ENCODE measurements around the gene HECTD1.
"Not testable (repeated sequence)": the region's sequence is repeated elsewhere in the genome, so short reads cannot be mapped to it uniquely, and the experiment has no call there.

Gene HECTD1

DNA sequence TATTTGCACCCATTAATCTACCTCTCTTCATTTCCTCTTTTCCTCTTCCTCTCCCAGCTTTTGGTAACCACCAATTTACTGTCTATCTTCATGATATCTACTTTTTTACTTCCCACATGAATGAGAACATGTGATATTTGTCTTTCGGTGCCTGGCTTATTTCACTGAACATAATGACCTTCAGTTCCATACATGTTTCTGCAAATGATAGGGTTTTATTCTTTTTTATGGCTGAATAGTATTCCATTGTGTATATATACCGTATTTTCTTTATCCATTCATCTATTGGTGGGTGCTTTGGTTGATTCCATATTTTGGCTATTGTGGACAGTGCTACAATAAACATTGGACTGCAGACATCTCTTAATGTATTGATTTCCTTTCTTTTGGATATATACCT is 132.4 kb downstream of the HECTD1 start:
- H3K4me1 ChIP-seq (ENCODE audit: control insufficient read depth, insufficient read depth, low read length, unreplicated experiment), result peaks cover 8% of the 10 kb centered on the region
- H3K27ac ChIP-seq (ENCODE audit: low read depth, low read length), result no peak overlapping the region
- peaks cover 5% of the 10 kb centered on the region; the same call in 1 of the 2 replicates for H3K36me3 ChIP-seq (ENCODE audit: insufficient read depth, low read length)
- no peak overlapping the region for H2AFZ ChIP-seq (ENCODE audit: low read length, unreplicated experiment)
- H3K27me3 ChIP-seq (ENCODE audit: insufficient read depth, low read length), result no peaks in the 10 kb centered on the region
- H3K4me3 ChIP-seq (ENCODE audit: low read depth, low read length), result no peak overlapping the region
- H3K79me2 ChIP-seq (ENCODE audit: control insufficient read depth, insufficient read depth, low read length, unreplicated experiment), result no peaks in the 10 kb centered on the region

DNA sequence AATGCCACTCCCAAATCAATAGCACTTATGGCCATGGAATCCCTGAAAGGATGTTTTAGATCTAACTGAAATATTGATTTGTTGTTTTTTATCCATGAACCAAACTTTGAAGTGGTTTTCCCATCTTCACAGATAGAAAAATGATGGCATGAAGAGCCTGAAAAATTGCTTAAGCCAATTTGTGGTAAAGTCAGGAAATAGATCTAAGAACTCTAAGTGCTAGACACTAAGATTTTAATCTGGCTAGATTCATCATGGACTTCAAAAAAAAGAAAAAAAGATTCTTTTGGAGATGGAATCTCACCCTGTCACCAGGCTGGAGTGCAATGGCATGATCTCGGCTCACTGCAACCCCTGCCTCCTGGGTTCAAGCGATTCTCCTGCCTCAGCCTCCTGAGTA is 136.4 kb downstream of the HECTD1 start:
- H3K36me3 ChIP-seq (ENCODE audit: insufficient read depth, low read length), result peaks cover 5% of the 10 kb centered on the region; the same call in 1 of the 2 replicates
- peaks cover 4% of the 10 kb centered on the region for H3K4me1 ChIP-seq (ENCODE audit: control insufficient read depth, insufficient read depth, low read length, unreplicated experiment)
- no peak overlapping the region for H2AFZ ChIP-seq (ENCODE audit: low read length, unreplicated experiment)
- no peak overlapping the region for H3K27ac ChIP-seq (ENCODE audit: low read depth, low read length)
- H3K79me2 ChIP-seq (ENCODE audit: control insufficient read depth, insufficient read depth, low read length, unreplicated experiment), result no peaks in the 10 kb centered on the region
- no peak overlapping the region for H3K4me3 ChIP-seq (ENCODE audit: low read depth, low read length)
- H3K27me3 ChIP-seq (ENCODE audit: insufficient read depth, low read length), result no peaks in the 10 kb centered on the region

DNA sequence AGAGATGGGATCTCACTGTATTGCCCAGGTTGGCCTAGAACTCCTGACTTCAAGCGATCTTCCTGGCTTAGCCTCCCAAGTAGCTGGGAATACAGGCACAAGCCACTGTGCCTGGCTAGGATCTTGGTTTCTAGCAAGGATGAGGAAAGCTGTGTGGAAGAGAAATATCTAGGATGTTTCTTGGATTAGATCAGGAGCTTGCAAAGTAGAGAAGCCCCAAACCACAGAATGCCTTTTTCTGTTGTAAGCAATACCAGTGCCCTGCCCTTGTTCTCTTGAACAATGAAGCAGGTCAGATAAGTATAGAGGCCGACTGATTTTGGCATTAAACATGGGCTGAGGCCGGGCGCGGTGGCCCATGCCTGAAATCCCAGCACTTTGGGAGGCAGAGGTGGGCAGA is 137.2 kb downstream of the HECTD1 start:
- no peak overlapping the region for H3K4me3 ChIP-seq (ENCODE audit: low read depth, low read length)
- H3K27ac ChIP-seq (ENCODE audit: low read depth, low read length), result no peak overlapping the region
- peaks cover 5% of the 10 kb centered on the region; the same call in 1 of the 2 replicates for H3K36me3 ChIP-seq (ENCODE audit: insufficient read depth, low read length)

DNA sequence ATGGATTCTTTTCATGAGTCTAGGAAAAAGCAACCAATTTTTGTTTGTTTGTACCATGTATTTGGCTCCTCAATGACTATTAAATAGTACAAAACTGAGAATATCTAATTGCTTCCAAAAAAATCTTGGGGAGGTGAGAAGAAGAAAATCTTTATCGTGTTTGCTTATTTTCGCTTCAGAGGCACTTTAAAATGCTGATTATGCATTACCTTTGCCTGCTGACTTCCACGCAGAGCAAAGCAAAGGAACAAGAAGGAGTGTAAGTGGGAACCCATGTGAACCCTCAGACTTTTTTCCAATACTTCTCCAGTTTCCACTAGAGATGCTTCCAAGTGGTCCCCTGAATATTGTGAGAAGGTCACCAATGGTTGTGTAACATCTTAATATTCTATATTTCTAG is 138.2 kb downstream of the HECTD1 start:
- Histone ChIP-seq H3K36me3 (ENCODE audit: insufficient read depth, low read length) (no peaks in the 10 kb centered on the region), H3K79me2 (ENCODE audit: control insufficient read depth, insufficient read depth, low read length, unreplicated experiment) (no peaks in the 10 kb centered on the region), H3K4me1 (ENCODE audit: control insufficient read depth, insufficient read depth, low read length, unreplicated experiment) (peaks cover 4% of the 10 kb centered on the region), H2AFZ (ENCODE audit: low read length, unreplicated experiment) (no peak overlapping the region), H3K4me3 (ENCODE audit: low read depth, low read length) (no peak overlapping the region), H3K27me3 (ENCODE audit: insufficient read depth, low read length) (no peaks in the 10 kb centered on the region), H3K27ac (ENCODE audit: low read depth, low read length) (no peak overlapping the region)

More for the DNA sequence above, 137.2 kb downstream of the HECTD1 start:
- Histone ChIP-seq H3K79me2 (ENCODE audit: control insufficient read depth, insufficient read depth, low read length, unreplicated experiment) (no peaks in the 10 kb centered on the region), H3K27me3 (ENCODE audit: insufficient read depth, low read length) (no peaks in the 10 kb centered on the region), H2AFZ (ENCODE audit: low read length, unreplicated experiment) (no peak overlapping the region), H3K4me1 (ENCODE audit: control insufficient read depth, insufficient read depth, low read length, unreplicated experiment) (peaks cover 4% of the 10 kb centered on the region)

DNA sequence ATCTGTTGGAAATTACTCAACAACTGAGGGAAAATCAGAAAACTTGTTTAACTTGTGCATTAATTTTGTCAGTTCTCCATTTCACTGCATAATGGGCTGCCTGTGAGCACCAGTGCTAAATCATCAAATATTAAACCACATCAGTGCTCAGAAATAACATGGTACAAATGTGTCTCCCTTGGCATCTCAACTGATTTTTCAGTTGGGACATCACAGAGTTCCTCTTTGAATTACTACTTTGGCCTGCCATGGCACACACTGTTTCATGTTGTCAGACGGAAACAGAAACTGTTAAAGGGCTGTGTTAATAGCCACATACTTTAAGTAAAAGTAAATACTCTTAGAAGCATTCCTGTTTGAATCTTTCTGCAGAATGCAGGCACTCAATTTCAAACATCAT is 139.4 kb downstream of the HECTD1 start:
- H2AFZ ChIP-seq (ENCODE audit: low read length, unreplicated experiment), result no peak overlapping the region
- no peaks in the 10 kb centered on the region for H3K36me3 ChIP-seq (ENCODE audit: insufficient read depth, low read length)
- no peak overlapping the region for H3K4me3 ChIP-seq (ENCODE audit: low read depth, low read length)
- H3K4me1 ChIP-seq (ENCODE audit: control insufficient read depth, insufficient read depth, low read length, unreplicated experiment), result peaks cover 4% of the 10 kb centered on the region
- no peaks in the 10 kb centered on the region for H3K79me2 ChIP-seq (ENCODE audit: control insufficient read depth, insufficient read depth, low read length, unreplicated experiment)
- no peaks in the 10 kb centered on the region for H3K27me3 ChIP-seq (ENCODE audit: insufficient read depth, low read length)
- H3K27ac ChIP-seq (ENCODE audit: low read depth, low read length), result no peak overlapping the region

DNA sequence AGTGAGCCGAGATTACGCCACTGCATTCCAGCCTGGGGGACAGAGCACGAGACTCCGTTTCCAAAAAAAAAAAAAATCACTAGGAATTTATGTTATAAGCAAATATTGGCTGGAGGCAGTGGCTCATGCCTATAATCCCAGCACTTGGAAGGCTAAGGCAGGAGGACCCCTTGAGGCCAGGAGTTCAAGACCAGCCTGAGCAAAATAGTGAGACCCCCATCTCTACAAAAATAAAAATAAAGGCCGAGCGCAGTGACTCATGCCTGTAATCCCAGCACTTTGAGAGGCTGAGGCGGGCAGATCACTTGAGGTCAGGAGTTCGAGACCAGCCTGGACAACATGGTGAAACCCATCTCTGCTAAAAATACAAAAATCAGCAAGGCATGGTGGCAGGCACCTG is 144.7 kb downstream of the HECTD1 start:
- H3K79me2 ChIP-seq (ENCODE audit: control insufficient read depth, insufficient read depth, low read length, unreplicated experiment); H3K27me3 ChIP-seq (ENCODE audit: insufficient read depth, low read length): not testable (repeated sequence)

DNA sequence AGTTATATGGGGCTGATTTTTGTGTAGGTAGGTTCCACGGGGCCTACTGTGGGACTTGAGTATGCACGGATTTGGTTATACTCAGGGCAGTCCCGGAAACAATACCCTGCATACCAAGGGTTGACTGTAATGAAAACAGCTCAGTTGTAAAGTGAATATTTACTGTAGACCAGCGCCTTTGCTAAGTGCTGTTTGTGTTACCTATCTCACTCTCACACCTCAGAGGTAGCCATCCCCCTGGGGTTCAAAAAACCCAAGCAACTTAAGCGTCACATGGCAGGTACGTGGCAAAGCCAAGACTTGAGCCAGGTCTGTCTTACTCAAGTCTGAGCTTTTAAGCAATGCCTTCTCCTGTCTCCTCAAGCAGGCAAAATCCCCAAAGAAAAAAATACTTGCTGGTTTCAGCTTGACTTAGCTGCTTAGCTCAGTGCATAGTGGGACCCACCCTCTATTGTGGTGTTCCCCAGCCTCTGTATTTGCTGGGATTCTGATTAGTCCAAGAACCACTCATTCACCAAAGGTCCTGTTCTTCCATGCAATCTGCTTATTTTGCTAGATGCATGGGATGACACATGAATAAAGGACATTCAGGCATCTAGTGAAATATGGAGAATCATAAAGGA is 147.2 kb downstream of the HECTD1 start:
- H3K4me1 ChIP-seq (ENCODE audit: control insufficient read depth, insufficient read depth, low read length, unreplicated experiment), result peaks cover 12% of the 10 kb centered on the region
- no peaks in the 10 kb centered on the region for H3K27me3 ChIP-seq (ENCODE audit: insufficient read depth, low read length)
- no peak overlapping the region for H3K27ac ChIP-seq (ENCODE audit: low read depth, low read length)
- H2AFZ ChIP-seq (ENCODE audit: low read length, unreplicated experiment), result no peak overlapping the region
- H3K4me3 ChIP-seq (ENCODE audit: low read depth, low read length), result no peak overlapping the region
- no peaks in the 10 kb centered on the region for H3K36me3 ChIP-seq (ENCODE audit: insufficient read depth, low read length)
- no peaks in the 10 kb centered on the region for H3K79me2 ChIP-seq (ENCODE audit: control insufficient read depth, insufficient read depth, low read length, unreplicated experiment)

More for the DNA sequence above, 144.7 kb downstream of the HECTD1 start:
- H3K36me3 ChIP-seq (ENCODE audit: insufficient read depth, low read length); H3K4me3 ChIP-seq (ENCODE audit: low read depth, low read length); H3K27ac ChIP-seq (ENCODE audit: low read depth, low read length); H2AFZ ChIP-seq (ENCODE audit: low read length, unreplicated experiment): not testable (repeated sequence)
- H3K4me1 ChIP-seq (ENCODE audit: control insufficient read depth, insufficient read depth, low read length, unreplicated experiment), result peaks cover 12% of the 10 kb centered on the region

DNA sequence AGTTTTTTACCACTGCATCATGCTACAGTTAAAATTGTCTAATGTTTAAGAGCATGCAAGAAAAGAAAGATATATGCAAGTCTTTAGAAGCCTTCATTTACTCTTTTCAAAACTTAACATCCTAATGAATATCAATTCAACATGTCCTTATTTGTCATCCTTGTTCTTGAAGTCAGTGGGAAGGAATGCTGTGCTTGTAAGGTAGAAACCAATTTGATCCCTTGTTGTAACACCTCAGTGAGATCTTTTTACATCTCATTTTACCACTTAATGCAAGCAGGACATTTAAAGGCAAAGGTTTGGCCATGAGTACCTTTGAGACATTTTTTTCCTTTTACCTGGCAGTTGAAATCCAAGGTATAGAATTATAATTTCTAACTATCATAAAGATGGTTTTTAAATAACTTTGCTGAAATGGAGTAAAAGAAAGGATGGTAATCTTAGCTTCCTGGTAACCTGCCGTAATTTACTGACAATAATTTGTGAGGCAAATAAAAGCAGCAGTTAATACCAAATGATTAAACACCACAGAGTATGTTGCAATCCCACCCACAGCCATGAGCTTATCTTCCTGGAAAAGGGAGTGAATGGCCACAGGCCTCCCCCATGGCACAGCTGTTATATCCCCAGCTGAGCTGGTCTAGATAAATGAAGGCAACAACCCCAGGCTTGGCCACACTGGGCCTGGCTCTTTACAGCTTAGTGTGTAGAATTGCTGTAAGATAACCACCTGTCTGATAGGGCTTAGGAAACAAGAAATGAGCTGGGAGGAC is 148.3 kb downstream of the HECTD1 start:
- Histone ChIP-seq H3K27ac (ENCODE audit: low read depth, low read length) (no peak overlapping the region), H3K4me3 (ENCODE audit: low read depth, low read length) (no peak overlapping the region), H3K27me3 (ENCODE audit: insufficient read depth, low read length) (no peaks in the 10 kb centered on the region), H3K79me2 (ENCODE audit: control insufficient read depth, insufficient read depth, low read length, unreplicated experiment) (no peaks in the 10 kb centered on the region), H2AFZ (ENCODE audit: low read length, unreplicated experiment) (no peak overlapping the region), H3K4me1 (ENCODE audit: control insufficient read depth, insufficient read depth, low read length, unreplicated experiment) (peaks cover 12% of the 10 kb centered on the region), H3K36me3 (ENCODE audit: insufficient read depth, low read length) (no peaks in the 10 kb centered on the region)

DNA sequence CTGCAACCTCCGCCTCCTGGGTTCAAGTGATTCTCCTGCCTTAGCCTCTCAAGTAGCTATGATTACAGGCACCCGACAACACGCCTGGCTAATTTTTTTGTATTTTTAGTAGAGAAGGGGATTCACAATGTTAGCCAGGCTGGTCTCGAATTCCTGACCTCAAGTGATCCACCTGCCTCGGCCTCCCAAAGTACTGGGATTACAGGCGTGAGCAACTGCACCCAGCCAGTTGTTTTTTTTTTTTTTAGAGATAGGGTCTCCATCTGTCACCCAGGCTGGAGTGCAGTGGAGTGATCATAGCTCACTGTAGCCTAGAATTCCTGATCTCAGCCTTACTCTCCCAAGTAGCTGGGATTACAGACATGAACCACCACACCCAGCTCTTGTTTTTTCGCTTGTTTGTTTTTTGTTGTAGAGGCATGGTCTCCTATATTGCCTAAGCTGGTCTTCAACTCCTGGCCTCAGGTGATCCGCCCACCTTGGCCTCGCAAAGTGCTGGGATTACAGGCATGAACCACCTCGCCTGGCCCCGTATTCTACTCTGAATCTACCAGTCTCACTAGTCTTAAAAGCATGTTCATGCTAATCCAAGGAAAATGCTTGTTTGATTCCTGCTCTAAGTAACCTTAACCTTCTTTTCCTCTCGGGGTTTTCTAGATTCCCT is 149.8 kb downstream of the HECTD1 start:
- Histone ChIP-seq H3K27ac (ENCODE audit: low read depth, low read length) (no peak overlapping the region), H3K4me1 (ENCODE audit: control insufficient read depth, insufficient read depth, low read length, unreplicated experiment) (peaks cover 21% of the 10 kb centered on the region), H3K36me3 (ENCODE audit: insufficient read depth, low read length) (no peaks in the 10 kb centered on the region), H2AFZ (ENCODE audit: low read length, unreplicated experiment) (no peak overlapping the region), H3K27me3 (ENCODE audit: insufficient read depth, low read length) (no peaks in the 10 kb centered on the region), H3K4me3 (ENCODE audit: low read depth, low read length) (no peak overlapping the region), H3K79me2 (ENCODE audit: control insufficient read depth, insufficient read depth, low read length, unreplicated experiment) (no peaks in the 10 kb centered on the region)

DNA sequence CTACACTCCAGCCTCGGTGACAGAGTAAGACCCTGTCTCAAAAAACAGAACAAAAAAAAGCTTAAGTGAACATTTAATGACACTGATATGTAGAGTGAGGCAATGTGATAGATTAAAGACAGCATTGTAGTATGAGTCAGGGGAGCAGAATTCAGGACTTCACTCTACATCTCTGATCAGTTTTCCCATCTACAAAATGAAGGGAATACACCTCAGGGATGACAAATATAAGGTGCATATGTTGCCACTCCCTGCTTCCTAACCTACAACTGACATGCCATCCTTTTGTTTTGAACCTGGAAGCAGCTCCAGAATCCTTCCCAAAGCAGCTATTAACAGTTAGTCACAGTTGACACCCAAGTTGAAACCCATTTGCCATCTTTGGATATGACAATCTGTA is 150.6 kb downstream of the HECTD1 start:
- Histone ChIP-seq H3K4me3 (ENCODE audit: low read depth, low read length) (no peak overlapping the region), H3K27me3 (ENCODE audit: insufficient read depth, low read length) (no peaks in the 10 kb centered on the region), H2AFZ (ENCODE audit: low read length, unreplicated experiment) (no peak overlapping the region), H3K27ac (ENCODE audit: low read depth, low read length) (no peak overlapping the region; the same call in 1 of the 2 replicates), H3K4me1 (ENCODE audit: control insufficient read depth, insufficient read depth, low read length, unreplicated experiment) (peaks cover 21% of the 10 kb centered on the region), H3K36me3 (ENCODE audit: insufficient read depth, low read length) (no peaks in the 10 kb centered on the region), H3K79me2 (ENCODE audit: control insufficient read depth, insufficient read depth, low read length, unreplicated experiment) (no peaks in the 10 kb centered on the region)

Measured in ACC112 (cell line).